ENCODE results near the gene CFAP77.

The CFAP77 gene

DNA sequence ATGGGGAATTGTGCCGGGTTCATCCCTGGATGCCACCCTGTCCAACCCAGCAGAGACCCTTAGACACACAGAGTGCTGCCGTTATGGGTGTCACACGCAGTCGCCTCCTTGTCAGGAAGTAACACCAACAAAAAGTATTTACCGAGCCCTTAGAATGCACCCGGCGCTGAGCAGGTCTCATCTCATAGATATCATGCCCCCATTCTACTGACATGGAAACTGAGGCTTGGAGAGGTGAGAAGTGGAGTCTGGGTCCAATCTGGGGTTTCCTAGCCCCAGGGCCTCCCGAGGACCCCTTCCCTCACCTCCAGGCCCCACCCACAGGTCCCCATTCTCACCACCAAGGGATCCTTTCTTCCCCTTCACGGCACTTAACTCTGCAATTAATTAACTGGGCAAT is 135.6 kb downstream of the CFAP77 start:
- 88 to 90% methylated on average over 9 of the region's 9 CpGs for WGBS, 2 experiments
- H3K4me3 ChIP-seq (ENCODE audit: insufficient read depth, low read depth, low read length): no peak overlapping the region
- no peaks in the 10 kb centered on the region for H3K9me3 ChIP-seq (ENCODE audit: control insufficient read depth, low read length)
- no peaks in the 10 kb centered on the region for H3K27me3 ChIP-seq (ENCODE audit: control insufficient read depth, insufficient read depth, low read length, poor library complexity, severe bottlenecking)
- no peaks in the 10 kb centered on the region for H3K36me3 ChIP-seq (ENCODE audit: control insufficient read depth, insufficient read depth, low read length)
- no peak overlapping the region for H3K27ac ChIP-seq (ENCODE audit: insufficient read depth, low read depth, low read length, poor library complexity, severe bottlenecking)
- H3K4me1 ChIP-seq (ENCODE audit: control insufficient read depth, insufficient read depth, low read length): peaks cover 50% of the 10 kb centered on the region

DNA sequence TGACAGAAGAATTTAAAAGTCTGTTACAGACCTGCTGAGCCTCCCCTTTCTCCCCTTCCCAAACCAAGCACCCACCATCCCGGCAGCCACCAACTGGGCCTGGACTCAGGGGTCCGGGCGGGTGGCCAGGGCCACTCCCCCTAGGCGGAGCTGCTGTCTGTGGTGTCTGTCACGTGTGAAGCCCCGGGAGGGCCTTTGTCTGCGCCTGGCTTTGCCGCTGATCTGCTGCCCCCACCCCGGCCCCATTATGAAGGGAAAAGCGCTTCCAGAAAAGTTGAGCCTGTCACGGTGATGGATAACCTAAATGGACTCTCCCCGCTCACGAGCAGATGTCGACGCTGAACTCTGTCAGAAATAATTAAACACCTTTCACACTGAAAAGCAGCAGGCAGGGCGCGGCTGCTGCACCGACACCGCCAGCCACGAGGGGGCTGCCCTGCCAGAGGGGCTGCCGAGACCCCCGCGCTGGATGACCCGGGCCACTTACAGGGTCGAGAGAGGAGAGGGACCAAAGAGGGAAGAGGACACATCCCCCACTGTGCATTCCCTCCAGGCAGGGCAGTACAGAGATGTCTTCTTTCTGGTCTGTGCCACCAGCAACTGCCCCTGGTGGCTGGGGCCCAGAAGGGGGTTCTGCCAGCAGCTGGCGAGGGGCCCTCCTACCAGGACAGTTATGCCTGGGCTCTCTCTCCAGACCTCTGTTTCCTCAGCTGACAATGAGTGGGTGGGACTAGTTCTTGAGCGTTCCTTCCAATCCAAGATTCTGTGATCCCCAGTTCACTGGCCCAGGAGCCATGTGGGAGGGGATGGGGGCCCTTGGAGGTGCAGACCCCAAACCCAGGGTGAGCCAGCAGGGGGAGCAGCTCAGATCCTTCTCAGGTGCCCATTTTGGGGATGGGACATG is 136.4 kb downstream of the CFAP77 start:
- H3K36me3 ChIP-seq (ENCODE audit: control insufficient read depth, insufficient read depth, low read length): no peaks in the 10 kb centered on the region
- peak overlapping the region; percentile 14 for H3K4me3 ChIP-seq (ENCODE audit: insufficient read depth, low read depth, low read length)
- no peaks in the 10 kb centered on the region for H3K9me3 ChIP-seq (ENCODE audit: control insufficient read depth, low read length)
- H3K4me1 ChIP-seq (ENCODE audit: control insufficient read depth, insufficient read depth, low read length): peaks cover 50% of the 10 kb centered on the region
- H3K27me3 ChIP-seq (ENCODE audit: control insufficient read depth, insufficient read depth, low read length, poor library complexity, severe bottlenecking): no peaks in the 10 kb centered on the region
- WGBS, 2 experiments: 4 to 5% methylated on average over 27 of the region's 27 CpGs
- H3K27ac ChIP-seq (ENCODE audit: insufficient read depth, low read depth, low read length, poor library complexity, severe bottlenecking): peak overlapping the region; percentile 71

DNA sequence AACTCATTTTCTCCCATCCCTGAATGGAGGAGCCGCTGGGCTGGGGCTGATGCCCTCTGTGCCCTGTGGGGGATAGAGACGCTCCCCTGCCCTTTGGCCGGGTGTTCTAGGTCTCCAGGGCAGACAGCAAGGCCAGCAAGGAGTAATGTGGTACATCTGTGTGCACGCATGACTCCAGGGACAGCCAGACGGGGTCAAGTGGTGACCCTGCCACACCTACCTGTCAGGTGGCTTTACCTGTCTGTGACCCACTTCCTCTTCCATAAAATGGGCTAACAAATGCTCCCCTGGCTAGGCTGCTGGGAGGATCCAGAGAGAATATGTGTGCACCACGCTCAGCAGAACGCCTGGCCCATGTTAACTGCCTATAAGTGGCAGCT is 137.0 kb downstream of the CFAP77 start:
- Histone ChIP-seq H3K27me3 (ENCODE audit: control insufficient read depth, insufficient read depth, low read length, poor library complexity, severe bottlenecking) (no peaks in the 10 kb centered on the region), H3K36me3 (ENCODE audit: control insufficient read depth, insufficient read depth, low read length) (no peaks in the 10 kb centered on the region), H3K4me3 (ENCODE audit: insufficient read depth, low read depth, low read length) (no peak overlapping the region), H3K27ac (ENCODE audit: insufficient read depth, low read depth, low read length, poor library complexity, severe bottlenecking) (no peak overlapping the region), H3K4me1 (ENCODE audit: control insufficient read depth, insufficient read depth, low read length) (peaks cover 50% of the 10 kb centered on the region), H3K9me3 (ENCODE audit: control insufficient read depth, low read length) (no peaks in the 10 kb centered on the region)
- 76 to 84% methylated on average over 7 of the region's 7 CpGs for WGBS, 2 experiments

DNA sequence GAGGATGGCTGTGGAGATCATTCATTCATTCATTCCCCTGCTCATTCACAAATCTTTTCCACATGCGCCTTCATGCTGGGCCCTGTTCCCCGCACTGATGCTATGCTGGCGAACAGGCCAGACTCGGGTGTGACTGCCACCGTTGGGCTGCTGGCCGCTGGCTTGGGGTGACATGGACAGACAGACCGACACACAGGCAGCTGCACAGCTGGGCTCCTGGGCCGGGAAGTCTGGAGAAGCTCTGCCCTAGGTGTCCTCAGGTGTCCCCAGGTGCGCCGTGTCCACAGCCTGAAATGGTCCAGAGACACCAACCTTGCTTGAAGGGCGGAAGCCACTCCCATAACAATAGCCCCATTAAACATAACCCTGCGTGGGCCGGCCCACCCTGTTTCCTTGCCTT is 137.4 kb downstream of the CFAP77 start:
- Histone ChIP-seq H3K27ac (ENCODE audit: insufficient read depth, low read depth, low read length, poor library complexity, severe bottlenecking) (no peak overlapping the region), H3K9me3 (ENCODE audit: control insufficient read depth, low read length) (no peaks in the 10 kb centered on the region), H3K4me1 (ENCODE audit: control insufficient read depth, insufficient read depth, low read length) (peaks cover 50% of the 10 kb centered on the region), H3K36me3 (ENCODE audit: control insufficient read depth, insufficient read depth, low read length) (no peaks in the 10 kb centered on the region), H3K4me3 (ENCODE audit: insufficient read depth, low read depth, low read length) (no peak overlapping the region), H3K27me3 (ENCODE audit: control insufficient read depth, insufficient read depth, low read length, poor library complexity, severe bottlenecking) (no peaks in the 10 kb centered on the region)
- 93 to 94% methylated on average over 13 of the region's 13 CpGs for WGBS, 2 experiments

DNA sequence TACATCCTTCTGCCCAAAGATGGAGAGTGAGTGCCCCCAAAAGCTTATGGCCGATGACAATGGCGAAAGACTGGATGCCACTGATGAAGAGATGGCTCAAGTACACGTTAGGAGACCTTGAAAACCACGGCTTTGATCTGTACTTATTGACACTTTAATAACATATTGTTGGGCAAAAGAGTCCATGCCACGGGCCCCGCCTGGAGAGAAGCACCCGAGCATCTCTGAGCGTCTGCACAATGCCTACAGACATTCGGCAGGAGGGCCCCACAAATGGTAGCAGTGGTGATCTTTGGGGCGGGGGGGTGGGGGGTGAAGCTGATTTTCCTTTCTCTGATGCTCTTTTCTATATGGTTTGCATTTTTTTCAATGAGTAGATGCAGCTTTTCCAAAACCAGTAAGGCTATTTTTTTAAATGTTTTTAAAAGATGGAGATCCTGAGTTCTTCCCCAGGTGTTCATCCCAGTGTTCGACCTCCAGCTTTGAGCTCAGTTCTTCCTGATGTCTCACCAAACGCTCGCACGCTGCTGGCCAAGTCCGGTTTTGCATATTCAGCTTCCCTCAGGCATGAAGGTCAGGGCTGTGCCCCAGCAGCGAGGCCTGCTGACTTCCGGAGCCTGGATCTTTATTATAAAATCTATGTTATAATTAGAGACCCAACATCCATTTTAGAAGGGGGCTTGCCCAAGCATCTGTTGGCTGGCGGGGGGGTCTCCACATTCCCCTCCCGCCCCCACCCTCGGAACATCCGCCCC is 138.1 kb downstream of the CFAP77 start:
- peaks cover 46% of the 10 kb centered on the region for H3K4me1 ChIP-seq (ENCODE audit: control insufficient read depth, insufficient read depth, low read length)
- 88 to 93% methylated on average over 17 to 19 of the region's 21 CpGs for WGBS, 2 experiments
- H3K4me3 ChIP-seq (ENCODE audit: insufficient read depth, low read depth, low read length): no peak overlapping the region

DNA sequence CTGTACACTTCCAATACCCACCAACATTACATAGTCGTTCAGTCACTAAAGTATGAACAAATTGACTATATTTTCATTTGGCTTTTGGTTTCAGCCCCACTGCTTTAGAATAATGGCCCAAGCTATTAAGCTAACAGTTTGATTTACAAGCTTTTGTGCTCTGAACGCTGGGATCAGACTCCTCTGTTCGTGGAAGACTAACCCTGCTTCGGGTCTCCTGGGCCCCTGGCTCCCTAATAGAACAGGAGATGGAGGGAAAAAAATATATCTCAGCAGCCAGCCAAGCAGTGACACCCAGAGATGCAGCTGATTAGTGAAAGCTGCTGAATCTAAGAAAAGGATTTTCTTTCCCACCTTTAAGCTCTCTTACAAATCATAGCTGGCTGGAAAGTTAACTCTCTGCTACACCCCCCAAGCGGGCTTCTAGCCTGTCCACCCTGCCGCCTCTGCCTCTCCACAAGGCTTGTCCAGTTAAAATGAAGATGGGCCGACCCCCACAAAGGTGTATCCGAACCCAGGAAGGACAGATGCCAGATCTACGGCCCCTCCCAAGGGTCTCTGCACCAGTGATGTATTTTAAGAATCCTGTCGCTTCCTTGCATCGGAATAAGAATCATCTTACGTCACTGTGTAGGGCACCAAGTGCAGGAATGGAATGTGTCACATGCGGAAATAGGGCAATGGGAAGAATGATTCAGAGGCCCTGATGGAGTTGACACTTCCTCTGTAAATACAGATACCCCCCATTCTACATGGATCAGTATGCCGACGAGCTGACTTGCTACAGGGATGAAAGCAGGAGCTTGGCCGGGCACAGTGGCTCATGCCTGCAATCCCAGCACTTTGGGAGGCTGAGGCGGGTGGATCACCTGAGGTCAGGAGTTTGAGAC is 139.0 kb downstream of the CFAP77 start:
- Histone ChIP-seq H3K4me1 (ENCODE audit: control insufficient read depth, insufficient read depth, low read length) (peaks cover 41% of the 10 kb centered on the region), H3K4me3 (ENCODE audit: insufficient read depth, low read depth, low read length) (no peak overlapping the region), H3K27me3 (ENCODE audit: control insufficient read depth, insufficient read depth, low read length, poor library complexity, severe bottlenecking) (no peaks in the 10 kb centered on the region), H3K9me3 (ENCODE audit: control insufficient read depth, low read length) (no peaks in the 10 kb centered on the region), H3K27ac (ENCODE audit: insufficient read depth, low read depth, low read length, poor library complexity, severe bottlenecking) (peak overlapping the region; percentile 16), H3K36me3 (ENCODE audit: control insufficient read depth, insufficient read depth, low read length) (no peaks in the 10 kb centered on the region)
- 81% methylated on average over 17 of the region's 17 CpGs for WGBS, 2 experiments

More for the DNA sequence above, 138.1 kb downstream of the CFAP77 start:
- H3K27me3 ChIP-seq (ENCODE audit: control insufficient read depth, insufficient read depth, low read length, poor library complexity, severe bottlenecking): no peaks in the 10 kb centered on the region
- H3K36me3 ChIP-seq (ENCODE audit: control insufficient read depth, insufficient read depth, low read length): no peaks in the 10 kb centered on the region
- no peak overlapping the region for H3K27ac ChIP-seq (ENCODE audit: insufficient read depth, low read depth, low read length, poor library complexity, severe bottlenecking)
- no peaks in the 10 kb centered on the region for H3K9me3 ChIP-seq (ENCODE audit: control insufficient read depth, low read length)

DNA sequence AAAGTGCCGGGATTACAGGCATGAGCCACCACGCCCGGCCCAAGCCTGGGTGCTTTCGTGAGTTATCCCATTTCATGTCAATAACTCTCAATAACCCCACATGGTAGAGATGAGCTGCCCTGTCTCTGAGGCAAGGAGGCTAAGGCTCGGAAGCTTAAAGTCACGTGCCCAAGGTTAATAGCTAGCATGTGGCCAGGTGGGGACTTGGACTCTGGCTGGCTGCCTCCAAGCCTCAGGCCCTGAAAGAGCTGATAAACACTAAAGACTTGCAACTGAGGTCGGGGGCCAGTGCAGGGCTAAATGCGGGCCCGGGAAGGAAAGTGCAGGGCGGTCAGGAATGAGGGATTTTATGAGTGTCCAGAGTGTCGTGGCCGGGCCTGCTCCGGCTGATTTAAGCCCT is 141.5 kb downstream of the CFAP77 start:
- Histone ChIP-seq H3K4me1 (ENCODE audit: control insufficient read depth, insufficient read depth, low read length) (peaks cover 41% of the 10 kb centered on the region), H3K36me3 (ENCODE audit: control insufficient read depth, insufficient read depth, low read length) (no peaks in the 10 kb centered on the region), H3K4me3 (ENCODE audit: insufficient read depth, low read depth, low read length) (no peak overlapping the region), H3K9me3 (ENCODE audit: control insufficient read depth, low read length) (no peaks in the 10 kb centered on the region), H3K27me3 (ENCODE audit: control insufficient read depth, insufficient read depth, low read length, poor library complexity, severe bottlenecking) (no peaks in the 10 kb centered on the region), H3K27ac (ENCODE audit: insufficient read depth, low read depth, low read length, poor library complexity, severe bottlenecking) (no peak overlapping the region)
- 92 to 93% methylated on average over 13 of the region's 13 CpGs for WGBS, 2 experiments

DNA sequence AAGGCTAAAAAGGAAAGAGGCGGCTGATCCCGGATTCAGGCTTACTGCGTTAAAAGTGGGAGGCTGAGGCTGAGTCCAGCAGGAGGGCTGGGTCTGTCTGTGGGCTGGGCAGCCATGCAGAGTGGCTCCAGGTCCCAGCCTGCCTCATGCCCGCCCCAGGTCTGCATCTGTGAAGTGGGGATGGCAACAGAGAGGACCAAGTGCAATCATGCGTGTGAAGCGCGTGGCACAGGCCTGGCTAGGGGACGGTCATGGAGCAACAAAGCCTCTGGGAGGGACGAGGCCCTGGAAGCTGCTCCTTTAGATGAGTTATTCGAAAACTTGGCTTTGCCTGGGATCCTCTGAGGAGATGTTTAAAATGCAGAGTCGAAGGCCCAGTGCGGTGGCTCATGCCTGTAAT is 142.0 kb downstream of the CFAP77 start:
- Histone ChIP-seq H3K27me3 (ENCODE audit: control insufficient read depth, insufficient read depth, low read length, poor library complexity, severe bottlenecking) (no peaks in the 10 kb centered on the region), H3K4me1 (ENCODE audit: control insufficient read depth, insufficient read depth, low read length) (peaks cover 41% of the 10 kb centered on the region), H3K27ac (ENCODE audit: insufficient read depth, low read depth, low read length, poor library complexity, severe bottlenecking) (no peak overlapping the region), H3K9me3 (ENCODE audit: control insufficient read depth, low read length) (no peaks in the 10 kb centered on the region), H3K36me3 (ENCODE audit: control insufficient read depth, insufficient read depth, low read length) (no peaks in the 10 kb centered on the region), H3K4me3 (ENCODE audit: insufficient read depth, low read depth, low read length) (no peak overlapping the region)
- 90 to 92% methylated on average over 12 of the region's 12 CpGs for WGBS, 2 experiments

DNA sequence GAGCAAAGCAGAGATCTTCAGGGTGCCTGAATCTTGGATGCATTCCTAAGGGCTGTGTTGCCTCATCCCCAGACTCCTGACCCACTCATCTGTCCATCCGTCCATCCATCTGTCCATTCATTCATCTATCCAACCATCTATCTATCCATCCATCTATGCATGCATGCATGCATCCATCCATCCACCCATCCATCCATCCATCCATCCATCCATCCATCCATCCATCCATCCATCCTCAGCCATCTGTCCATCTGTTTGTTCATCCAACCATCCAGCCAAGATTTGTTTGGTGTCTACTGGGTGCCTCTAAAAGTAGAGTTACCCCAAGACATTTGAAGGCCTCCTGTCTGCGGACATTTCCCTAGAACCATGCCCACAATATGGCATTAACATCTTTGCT is 144.7 kb downstream of the CFAP77 start:
- H3K4me1 ChIP-seq (ENCODE audit: control insufficient read depth, insufficient read depth, low read length): peaks cover 35% of the 10 kb centered on the region
- H3K27me3 ChIP-seq (ENCODE audit: control insufficient read depth, insufficient read depth, low read length, poor library complexity, severe bottlenecking): no peaks in the 10 kb centered on the region
- no peaks in the 10 kb centered on the region for H3K9me3 ChIP-seq (ENCODE audit: control insufficient read depth, low read length)
- H3K36me3 ChIP-seq (ENCODE audit: control insufficient read depth, insufficient read depth, low read length): no peaks in the 10 kb centered on the region
- 90 to 92% methylated on average over 2 of the region's 2 CpGs for WGBS, 2 experiments
- no peak overlapping the region for H3K27ac ChIP-seq (ENCODE audit: insufficient read depth, low read depth, low read length, poor library complexity, severe bottlenecking)
- H3K4me3 ChIP-seq (ENCODE audit: insufficient read depth, low read depth, low read length): no peak overlapping the region
